T-helper 1 cell treated with Interleukin-12 subunit alpha and Interleukin-12 subunit beta and Interleukin-4 antibody, amounts not matched to agents 30 μg/mL and 1 μg/mL, for 36 hours (primary cell): ENCODE measurements around the gene SLC7A1.

ENCODE experiments used
- H3K27ac Mint-ChIP-seq: one replicate; pipeline ENCODE4 v1.8.0; 2021; ENCODE audit warnings: mild to moderate bottlenecking, mixed read lengths
- H3K27me3 Mint-ChIP-seq: one replicate; pipeline ENCODE4 v1.8.0; 2021; ENCODE audit warnings: low read depth, mixed read lengths
- H3K36me3 Mint-ChIP-seq: one replicate; pipeline ENCODE4 v1.8.0; 2021; ENCODE audit warnings: low read depth, mixed read lengths
- H3K4me1 Mint-ChIP-seq: one replicate; pipeline ENCODE4 v1.8.0; 2021; ENCODE audit warnings: low read depth, mixed read lengths
- H3K4me3 Mint-ChIP-seq: one replicate; pipeline ENCODE4 v1.8.0; 2021; ENCODE audit warnings: mild to moderate bottlenecking, moderate library complexity, mixed read lengths
- H3K9me3 Mint-ChIP-seq: one replicate; pipeline ENCODE4 v1.8.0; 2021; ENCODE audit warnings: mixed read lengths

SLC7A1 gene

GRCh38 chr13:29510651-29511084 is 84.8 kb downstream of the SLC7A1 start:
- H3K4me3 Mint-ChIP-seq = no peak overlapping the region
- no peak overlapping the region for H3K27ac Mint-ChIP-seq
- no peaks in the 10 kb centered on the region for H3K4me1 Mint-ChIP-seq
- H3K36me3 Mint-ChIP-seq = peaks cover 6% of the 10 kb centered on the region
- H3K27me3 Mint-ChIP-seq = no peaks in the 10 kb centered on the region
- H3K9me3 Mint-ChIP-seq = no peaks in the 10 kb centered on the region

DNA sequence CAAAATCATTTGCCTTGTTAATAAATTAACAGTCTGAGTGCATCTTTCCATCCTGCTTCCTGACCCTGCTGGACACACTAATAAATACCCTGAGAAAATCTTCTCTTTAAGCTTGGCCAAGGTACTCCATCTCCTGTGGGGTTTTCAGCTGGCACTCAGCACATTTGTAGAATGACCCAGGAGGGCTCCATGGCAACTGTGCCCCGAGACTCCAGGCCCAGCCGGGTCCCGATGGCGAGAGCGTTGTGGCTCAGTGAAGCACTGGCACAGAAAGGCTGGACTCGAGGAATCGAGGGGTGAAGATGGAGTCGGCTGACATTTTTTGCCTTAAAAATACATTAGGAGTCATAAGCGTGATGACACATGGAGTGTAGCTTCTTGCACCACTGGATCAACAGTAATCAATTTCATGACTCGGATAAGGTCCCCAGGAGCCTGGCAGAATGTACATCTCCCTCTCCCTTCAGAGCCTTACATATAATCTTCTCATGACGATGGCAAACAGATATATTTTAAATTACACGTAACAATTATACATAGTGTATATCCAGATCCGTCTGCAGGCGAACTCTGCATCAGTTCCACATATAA is 85.4 kb downstream of the SLC7A1 start:
- no peaks in the 10 kb centered on the region for H3K4me1 Mint-ChIP-seq
- H3K4me3 Mint-ChIP-seq = no peak overlapping the region
- H3K27ac Mint-ChIP-seq = no peak overlapping the region
- H3K27me3 Mint-ChIP-seq = no peaks in the 10 kb centered on the region
- no peaks in the 10 kb centered on the region for H3K9me3 Mint-ChIP-seq
- H3K36me3 Mint-ChIP-seq = peaks cover 6% of the 10 kb centered on the region

GRCh38 chr13:29508876-29509252 is 86.6 kb downstream of the SLC7A1 start:
- no peaks in the 10 kb centered on the region for H3K9me3 Mint-ChIP-seq
- H3K4me3 Mint-ChIP-seq = no peak overlapping the region
- H3K27ac Mint-ChIP-seq = no peak overlapping the region
- no peaks in the 10 kb centered on the region for H3K4me1 Mint-ChIP-seq
- peaks cover 4% of the 10 kb centered on the region for H3K36me3 Mint-ChIP-seq
- no peaks in the 10 kb centered on the region for H3K27me3 Mint-ChIP-seq

DNA sequence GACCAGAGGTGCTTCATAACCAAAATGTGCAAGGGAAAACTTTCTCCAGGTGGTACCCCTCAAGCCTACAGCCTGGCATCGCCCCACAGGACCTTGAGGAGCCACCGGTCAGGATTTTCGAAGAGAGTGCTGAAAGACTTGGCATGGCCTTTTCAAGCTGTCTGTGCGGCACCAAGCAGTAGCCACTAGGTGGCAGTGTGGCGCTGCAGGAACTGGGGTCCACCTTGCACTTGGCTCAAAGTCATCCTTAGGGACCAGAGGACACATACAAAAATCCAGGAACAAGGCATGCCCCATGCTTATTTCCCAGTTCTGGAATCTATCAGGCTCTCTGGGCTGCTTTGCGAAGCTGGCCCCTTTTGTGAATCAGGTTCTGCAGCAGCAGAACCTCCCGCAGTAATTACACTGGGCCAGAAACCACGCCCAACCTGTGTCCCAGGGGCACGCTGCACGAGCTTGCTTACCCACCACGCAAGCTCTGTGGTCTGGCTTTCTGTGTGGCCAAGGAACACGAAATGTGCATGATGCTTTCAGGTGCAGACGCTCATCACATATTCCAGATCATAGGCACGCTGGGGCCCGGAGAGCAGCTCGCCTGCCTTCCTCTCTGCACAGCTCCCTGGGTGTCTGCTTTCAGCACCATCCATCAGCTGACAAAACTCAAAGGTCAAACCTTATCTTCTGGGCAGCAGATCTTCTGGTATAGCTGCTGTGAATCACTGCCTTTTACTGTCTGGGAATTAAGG is 87.2 kb downstream of the SLC7A1 start:
- Mint-ChIP-seq H3K27ac (no peak overlapping the region), H3K27me3 (peaks cover 5% of the 10 kb centered on the region)

DNA sequence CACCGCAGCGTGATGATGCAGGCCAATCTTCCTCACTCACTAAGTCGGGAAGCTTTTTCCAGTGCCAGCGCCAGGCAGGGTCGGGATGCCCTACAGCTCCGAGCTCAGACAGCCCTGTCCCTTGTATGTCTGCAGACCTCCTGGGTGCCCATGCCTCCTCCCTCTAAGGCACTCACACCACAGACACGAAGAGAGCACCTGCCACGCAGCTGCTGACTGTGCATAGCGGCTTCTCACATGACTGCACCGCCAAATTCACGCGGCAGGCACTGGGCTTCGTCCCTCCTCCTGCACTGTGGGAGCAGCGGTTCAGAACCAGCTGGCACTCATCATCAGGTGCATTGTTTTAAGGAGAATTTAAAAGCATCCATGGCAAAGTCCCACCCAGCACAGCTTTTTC is 88.1 kb downstream of the SLC7A1 start:
- Mint-ChIP-seq H3K27me3 (peaks cover 12% of the 10 kb centered on the region), H3K36me3 (no peaks in the 10 kb centered on the region), H3K9me3 (no peaks in the 10 kb centered on the region), H3K4me1 (no peaks in the 10 kb centered on the region), H3K27ac (no peak overlapping the region), H3K4me3 (no peak overlapping the region)

More for the DNA sequence above, 87.2 kb downstream of the SLC7A1 start:
- no peaks in the 10 kb centered on the region for H3K36me3 Mint-ChIP-seq
- H3K4me1 Mint-ChIP-seq = no peaks in the 10 kb centered on the region
- H3K9me3 Mint-ChIP-seq = no peaks in the 10 kb centered on the region
- no peak overlapping the region for H3K4me3 Mint-ChIP-seq

DNA sequence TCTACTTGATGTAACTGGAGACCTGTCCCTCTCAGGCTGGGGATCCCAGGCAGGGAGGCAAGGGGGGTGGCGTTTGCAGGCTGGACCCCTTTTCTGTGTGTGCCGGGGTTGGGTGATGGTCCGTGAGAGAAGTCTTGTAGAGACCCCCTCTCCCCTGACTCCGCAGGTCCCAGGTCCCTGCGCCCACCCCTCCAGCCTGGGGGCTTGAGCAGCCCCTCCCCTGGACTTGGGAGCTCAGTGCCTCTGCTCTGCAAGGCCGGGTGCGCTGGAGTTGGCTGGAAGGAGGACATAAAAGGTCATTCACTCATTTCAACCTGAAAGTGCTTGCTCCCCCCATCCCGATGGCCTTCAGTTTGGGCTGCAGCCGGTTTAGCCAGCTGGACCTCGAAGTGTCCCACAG is 89.5 kb downstream of the SLC7A1 start:
- Mint-ChIP-seq H3K27me3 (peaks cover 18% of the 10 kb centered on the region), H3K27ac (no peak overlapping the region), H3K36me3 (no peaks in the 10 kb centered on the region), H3K4me3 (no peak overlapping the region), H3K4me1 (no peaks in the 10 kb centered on the region), H3K9me3 (no peaks in the 10 kb centered on the region)

DNA sequence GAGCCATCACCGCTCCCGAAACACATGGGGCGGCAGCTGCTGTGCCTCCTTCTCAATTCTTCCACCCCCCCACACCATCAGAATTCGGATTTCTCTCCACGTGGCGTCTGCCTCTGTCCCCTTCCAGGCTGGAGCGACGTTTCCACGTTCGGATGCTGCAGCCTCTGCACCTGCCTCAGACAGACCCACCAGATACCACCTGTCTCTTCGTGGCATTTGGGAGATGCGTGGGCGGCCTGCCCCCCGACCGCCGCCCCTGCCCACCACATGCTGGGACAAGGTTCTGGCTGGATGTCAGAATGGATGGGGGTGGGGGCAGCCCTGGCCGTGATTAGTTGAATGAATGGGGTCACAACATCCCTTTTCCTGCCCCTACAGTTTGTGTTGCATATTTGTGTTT is 90.0 kb downstream of the SLC7A1 start:
- no peaks in the 10 kb centered on the region for H3K9me3 Mint-ChIP-seq
- H3K4me3 Mint-ChIP-seq = no peak overlapping the region
- H3K27ac Mint-ChIP-seq = no peak overlapping the region
- H3K27me3 Mint-ChIP-seq = peaks cover 18% of the 10 kb centered on the region
- H3K4me1 Mint-ChIP-seq = no peaks in the 10 kb centered on the region
- H3K36me3 Mint-ChIP-seq = no peaks in the 10 kb centered on the region

DNA sequence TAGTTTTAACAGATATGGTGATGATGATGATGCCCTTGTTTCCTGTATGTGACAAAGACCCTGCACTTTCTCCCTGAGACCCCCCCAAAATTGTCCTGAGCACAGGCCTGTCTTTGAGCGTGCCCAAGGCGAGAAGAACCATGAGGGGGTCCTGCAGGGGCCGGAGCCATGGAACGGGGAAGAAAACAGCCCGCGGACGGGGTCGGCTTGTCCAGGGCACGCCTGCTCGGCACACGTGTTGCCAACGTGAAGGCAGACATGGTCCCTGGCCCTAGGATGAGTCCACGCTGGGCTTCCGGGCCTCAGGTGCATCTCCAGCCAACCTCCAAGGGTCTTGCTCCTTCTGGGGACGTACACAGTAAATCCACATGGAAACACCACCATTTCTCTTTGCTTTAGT is 90.8 kb downstream of the SLC7A1 start:
- Mint-ChIP-seq H3K4me3 (no peak overlapping the region), H3K9me3 (no peaks in the 10 kb centered on the region), H3K36me3 (no peaks in the 10 kb centered on the region), H3K4me1 (no peaks in the 10 kb centered on the region), H3K27me3 (peaks cover 18% of the 10 kb centered on the region), H3K27ac (no peak overlapping the region)

DNA sequence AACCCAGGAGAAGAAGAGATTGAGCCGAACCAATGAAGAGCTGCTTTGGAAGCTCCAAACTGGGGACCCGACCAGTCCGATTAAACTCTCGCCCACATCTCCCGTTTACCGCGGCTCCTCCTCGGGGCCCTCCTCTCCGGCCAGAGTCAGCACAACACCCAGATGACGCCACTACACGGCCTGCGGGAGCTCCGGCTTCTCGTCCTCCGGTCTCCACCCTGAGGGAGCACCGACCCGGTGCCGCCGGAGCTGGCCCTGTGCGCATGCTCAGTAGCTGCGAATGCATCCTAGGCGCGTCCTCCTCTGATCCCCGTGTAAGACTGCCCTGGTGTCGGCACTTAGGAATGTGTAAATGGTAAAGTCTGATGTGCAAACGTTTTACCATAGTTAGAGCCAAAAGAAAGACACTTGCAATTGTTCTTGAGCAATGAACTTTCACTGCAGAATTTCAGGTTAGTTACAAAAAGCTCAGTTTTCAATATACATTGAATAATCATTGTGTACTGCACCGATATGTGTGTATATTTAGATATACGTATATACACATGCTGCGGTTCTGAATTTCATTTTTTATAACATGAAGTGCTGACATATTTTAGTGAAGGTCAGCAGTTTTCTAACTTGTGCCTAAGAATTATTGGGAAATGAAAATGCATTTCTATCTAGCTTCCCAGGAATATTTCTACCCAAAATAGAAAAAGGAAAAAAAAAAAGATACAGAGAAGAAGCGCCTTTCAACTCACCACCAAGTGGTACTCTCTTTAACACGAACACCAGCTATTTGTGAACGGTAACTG is 92.2 kb downstream of the SLC7A1 start:
- no peak overlapping the region for H3K27ac Mint-ChIP-seq
- no peaks in the 10 kb centered on the region for H3K9me3 Mint-ChIP-seq
- no peak overlapping the region for H3K4me3 Mint-ChIP-seq
- H3K36me3 Mint-ChIP-seq = no peaks in the 10 kb centered on the region
- H3K27me3 Mint-ChIP-seq = peaks cover 18% of the 10 kb centered on the region
- no peaks in the 10 kb centered on the region for H3K4me1 Mint-ChIP-seq

DNA sequence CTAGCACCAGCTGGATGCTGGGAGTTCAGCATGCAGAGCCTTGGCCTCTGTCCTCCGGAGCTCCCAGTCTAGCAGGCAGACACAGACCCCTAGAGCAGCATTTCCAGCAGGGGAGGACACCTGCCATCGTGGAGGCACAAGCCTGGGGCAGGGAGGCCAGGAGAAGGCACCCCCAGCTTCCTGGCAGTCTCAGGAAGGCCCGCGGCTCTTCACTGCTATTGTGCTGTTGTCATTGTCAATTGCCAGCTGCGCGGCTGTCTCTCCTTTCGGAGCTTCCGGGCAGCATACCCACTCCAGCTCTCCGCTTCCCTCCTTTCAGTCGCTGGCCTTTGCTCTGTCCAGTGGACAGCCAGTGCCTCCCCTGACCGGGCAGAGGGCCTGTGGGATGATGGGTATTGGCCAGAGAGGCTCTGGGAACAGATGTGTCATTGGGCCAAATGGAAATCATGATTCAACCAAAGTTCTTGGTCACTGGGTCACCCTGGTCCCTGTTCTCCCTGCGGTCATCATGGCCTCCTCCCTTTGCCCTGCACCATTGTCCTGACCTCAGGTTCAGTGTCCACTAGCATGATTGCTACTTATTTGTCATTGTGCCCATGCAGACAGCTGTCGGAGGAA is 93.0 kb downstream of the SLC7A1 start:
- no peak overlapping the region for H3K27ac Mint-ChIP-seq
- H3K27me3 Mint-ChIP-seq = peaks cover 18% of the 10 kb centered on the region
- H3K4me1 Mint-ChIP-seq = no peaks in the 10 kb centered on the region
- no peaks in the 10 kb centered on the region for H3K36me3 Mint-ChIP-seq
- no peak overlapping the region for H3K4me3 Mint-ChIP-seq
- no peaks in the 10 kb centered on the region for H3K9me3 Mint-ChIP-seq

GRCh38 chr13:29501674-29502073 is 93.8 kb downstream of the SLC7A1 start:
- Mint-ChIP-seq H3K4me3 (no peak overlapping the region), H3K9me3 (no peaks in the 10 kb centered on the region), H3K4me1 (no peaks in the 10 kb centered on the region), H3K27ac (no peak overlapping the region), H3K27me3 (peaks cover 20% of the 10 kb centered on the region), H3K36me3 (no peaks in the 10 kb centered on the region)

DNA sequence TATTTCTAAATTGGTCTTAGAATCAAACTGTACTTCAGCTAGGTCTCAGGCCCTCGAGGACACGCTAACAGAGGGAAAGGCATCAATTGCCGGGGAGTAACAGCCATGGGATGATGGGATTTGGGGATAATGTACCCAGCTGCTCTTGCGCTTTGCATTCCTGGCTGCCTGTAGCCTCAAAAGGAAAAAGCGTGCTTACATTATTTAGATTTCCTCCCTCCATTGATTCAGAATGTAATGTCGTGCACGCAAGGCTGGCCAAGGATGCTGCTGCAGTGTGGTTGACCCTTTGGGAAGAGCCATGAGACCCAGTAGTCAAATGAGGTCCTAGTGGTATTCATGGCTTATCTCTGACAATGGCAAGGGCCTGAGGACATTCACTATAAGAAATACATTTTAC is 95.1 kb downstream of the SLC7A1 start:
- H3K4me1 Mint-ChIP-seq = peaks cover 6% of the 10 kb centered on the region
- H3K9me3 Mint-ChIP-seq = no peaks in the 10 kb centered on the region
- no peaks in the 10 kb centered on the region for H3K36me3 Mint-ChIP-seq
- peaks cover 28% of the 10 kb centered on the region for H3K27me3 Mint-ChIP-seq
- H3K4me3 Mint-ChIP-seq = no peak overlapping the region
- H3K27ac Mint-ChIP-seq = no peak overlapping the region

- Mint-ChIP-seq H3K4me3 (no peak overlapping the region), H3K4me1 (peaks cover 6% of the 10 kb centered on the region), H3K27ac (no peak overlapping the region), H3K9me3 (no peaks in the 10 kb centered on the region), H3K27me3 (peaks cover 28% of the 10 kb centered on the region), H3K36me3 (no peaks in the 10 kb centered on the region)
These were observed 95.9 kb downstream of the SLC7A1 start for GRCh38 chr13:29499506-29500165.

DNA sequence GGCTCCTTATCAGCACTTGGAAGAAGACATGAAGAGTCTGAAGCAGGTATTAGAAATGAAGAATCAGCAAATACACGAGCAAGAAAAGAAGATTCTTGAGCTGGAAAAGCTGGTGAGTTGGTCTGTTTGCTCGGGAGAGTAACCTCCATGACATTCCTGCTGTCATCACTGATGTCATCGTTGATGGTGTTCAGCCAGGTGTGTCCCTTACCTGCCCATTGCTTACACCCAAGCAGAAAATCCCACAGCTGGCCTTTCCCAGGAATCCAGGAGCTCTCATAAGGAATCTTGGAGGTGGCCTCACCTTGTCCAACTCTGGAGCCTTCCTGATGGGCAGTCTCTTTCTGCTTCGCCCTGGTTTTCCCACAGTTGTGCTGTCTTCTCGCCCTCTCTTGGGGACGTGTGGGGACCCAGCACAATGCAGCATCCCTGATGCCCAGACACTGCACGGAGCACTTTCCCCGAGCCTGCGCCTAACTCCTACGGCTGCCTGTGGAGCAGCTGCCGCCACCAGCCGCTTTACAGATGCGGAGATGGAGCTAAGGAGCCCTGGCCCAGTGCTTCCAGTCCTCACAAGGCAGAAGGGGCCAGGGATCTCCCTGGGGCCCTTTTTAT is 97.0 kb downstream of the SLC7A1 start:
- no peaks in the 10 kb centered on the region for H3K36me3 Mint-ChIP-seq
- peaks cover 6% of the 10 kb centered on the region for H3K4me1 Mint-ChIP-seq
- peaks cover 25% of the 10 kb centered on the region for H3K27me3 Mint-ChIP-seq
- no peak overlapping the region for H3K27ac Mint-ChIP-seq
- H3K9me3 Mint-ChIP-seq = no peaks in the 10 kb centered on the region
- no peak overlapping the region for H3K4me3 Mint-ChIP-seq
